HepG2 (cell line): ENCODE measurements around the gene ARHGAP21. TPM values are rescaled to one million over a fixed set of nuclear protein-coding genes. Genes with fewer than 3 reads are reported as not detected.

Experiments
- ATAC-seq: fragments of 200-7000 bp; cut with Tn5 transposase; 3 replicates; pipeline ENCODE4 v1.9.1; 2020; ENCODE audit warnings: mild to moderate bottlenecking, moderate library complexity
- BruUV-seq: library from RNA; stranded (reverse); fragments of 400-500 nt; replicated peaks from 2 replicates; lab custom pipeline; 2021; lab: Mats Ljungman, UMichigan
- CTCF ChIA-PET: fragments of 300-600 bp; formaldehyde crosslinking; extraction: SDS; loops from one replicate; lab custom pipeline; 2021; ENCODE audit warnings: low total read pairs, inconsistent platforms, low intra/inter-chr PET ratio; lab: Yijun Ruan, JAX
- POLR2A ChIA-PET: fragments of 350-600 bp; sonication (Branson Sonifier 250); formaldehyde crosslinking; loops from one replicate; lab custom pipeline; 2020; ENCODE audit warnings: antibody characterized with exemption, inconsistent platforms; lab: Yijun Ruan, JAX
- DNase-seq: peaks from one replicate; pipeline ENCODE4 v3.0.0-alpha.2; 2015; ENCODE audit warnings: low spot score
- FAIRE-seq: peaks from 3 replicates; lab custom pipeline; 2011; peaks lifted over from hg19 to GRCh38; lab: Jason Lieb, UNC
- H2AFZ ChIP-seq: one replicate; pipeline ENCODE4 v1.6.1; 2011; ENCODE audit warnings: low read length, inconsistent platforms
- H3K27ac ChIP-seq: fragments of 300-600 bp; 3 replicates; pipeline ENCODE4 v1.8.0; 2011; ENCODE audit warnings: mixed run types, mild to moderate bottlenecking, mixed read lengths, low read length, inconsistent platforms; ENCODE audit not compliant: insufficient read depth; ENCODE audit errors: extremely low read length
- H3K27me3 ChIP-seq, 2 experiments: fragments of 200-600 bp in 1 of 2; 2 replicates in 1 of 2; 3 replicates in 1 of 2; pipeline versions ENCODE4 v1.6.0 to v1.8.0; 2011; ENCODE audit warnings: low read length in 2 of 2, mild to moderate bottlenecking in 2 of 2, moderate library complexity in 2 of 2, inconsistent platforms in 1 of 2; ENCODE audit not compliant: insufficient read depth in 2 of 2, control insufficient read depth in 1 of 2
- H3K36me3 ChIP-seq, 2 experiments: fragments of 200-600 bp in 1 of 2; replicated peaks in 1 of 2; 2 replicates in 1 of 2; 3 replicates in 1 of 2; pipeline versions ENCODE4 v1.5.1 to v1.8.0; 2011; ENCODE audit warnings: low read length in 2 of 2, inconsistent platforms in 1 of 2; ENCODE audit not compliant: insufficient read depth in 2 of 2, control insufficient read depth in 1 of 2
- H3K4me1 ChIP-seq: 2 replicates; pipeline ENCODE4 v1.5.1; 2012; ENCODE audit warnings: low read length, inconsistent platforms; ENCODE audit not compliant: insufficient read depth
- H3K4me2 ChIP-seq: 2 replicates; pipeline ENCODE4 v1.6.0; 2011; ENCODE audit warnings: low read depth, low read length, inconsistent platforms
- H3K4me3 ChIP-seq, 3 experiments: fragments of 200-600 bp in 1 of 3; sonication (generic), shearing (Covaris generic) in 1 of 3; replicated peaks in 1 of 3; 2 replicates each; pipeline ENCODE4 v1.5.1; 2011 to 2016; ENCODE audit warnings: low read length in 3 of 3, inconsistent platforms in 2 of 3, low read depth in 2 of 3, mild to moderate bottlenecking in 2 of 3, control low read depth in 1 of 3, mixed read lengths in 1 of 3; ENCODE audit not compliant: insufficient read depth in 1 of 3
- H3K79me2 ChIP-seq: one replicate; pipeline ENCODE4 v1.6.1; 2011; ENCODE audit warnings: low read length, inconsistent platforms; ENCODE audit not compliant: insufficient read depth
- H3K9ac ChIP-seq: 2 replicates; pipeline ENCODE4 v1.6.0; 2011; ENCODE audit warnings: mild to moderate bottlenecking, low read depth, low read length, inconsistent platforms; ENCODE audit not compliant: insufficient read depth
- H3K9me3 ChIP-seq: 2 replicates; pipeline ENCODE4 v1.5.1; 2012; ENCODE audit warnings: mild to moderate bottlenecking, low read length
- H4K20me1 ChIP-seq: 2 replicates; pipeline ENCODE4 v1.6.0; 2011; ENCODE audit warnings: inconsistent platforms, mild to moderate bottlenecking, low read length, moderate library complexity; ENCODE audit not compliant: insufficient read depth
- AGO2 ChIP-seq: fragments of 200-400 bp; formaldehyde crosslinking; optimal IDR thresholded peaks from 2 replicates; pipeline ENCODE3; 2017; ENCODE audit warnings: mild to moderate bottlenecking, low read depth, low read length, moderate library complexity
- IRX3 ChIP-seq: sonication (generic); formaldehyde crosslinking; IDR thresholded peaks from 2 replicates; pipeline ENCODE4 v1.8.1; 2023; ENCODE audit warnings: mild to moderate bottlenecking, low read depth, missing genetic modification reagents, borderline replicate concordance
- PRPF4 ChIP-seq: fragments of 200-400 bp; formaldehyde crosslinking; IDR thresholded peaks from 2 replicates; pipeline ENCODE4 v1.6.1; 2016; ENCODE audit warnings: low read length, low read depth; ENCODE audit not compliant: poor library complexity, severe bottlenecking
- RELA ChIP-seq: sonication (generic); formaldehyde crosslinking; IDR thresholded peaks from 2 replicates; pipeline ENCODE4 v1.4.0; 2020; ENCODE audit warnings: missing genetic modification reagents
- ZNF33A ChIP-seq: sonication (generic); formaldehyde crosslinking; IDR thresholded peaks from 2 replicates; pipeline ENCODE4 v1.5.1; 2020; ENCODE audit warnings: missing genetic modification reagents, mild to moderate bottlenecking, moderate library complexity, borderline replicate concordance
- ZNF816 ChIP-seq: sonication (generic); formaldehyde crosslinking; IDR thresholded peaks from 2 replicates; pipeline ENCODE4 v1.8.0; 2022; ENCODE audit warnings: missing genetic modification reagents, mild to moderate bottlenecking, borderline replicate concordance
- ZSCAN31 ChIP-seq: sonication (generic); formaldehyde crosslinking; IDR thresholded peaks from 2 replicates; pipeline ENCODE4 v1.5.0; 2020; ENCODE audit warnings: low read depth, mild to moderate bottlenecking, missing genetic modification reagents
- WGBS: methylation state at CpG from one replicate; pipeline ENCODE4 v1.1.6; 2017; ENCODE audit warnings: low lambda C conversion rate; 5-methylcytosine and 5-hydroxymethylcytosine counted together
- in situ Hi-C: cut with HindIII; loops from 2 replicates; pipeline ENCODE4 v1.10.0; 2017; ENCODE audit warnings: low pct_unique_long_range_greater_than_20kb; ENCODE audit not compliant: extremely low pct_ligation_motif_present
- intact Hi-C: fragments of 100-400 bp; cut with micrococcal nuclease; formaldehyde crosslinking; loops from one replicate; pipeline ENCODE4 v1.10.0; 2022; ENCODE audit not compliant: unreplicated experiment
- polyA plus RNA-seq, 8 experiments: library from polyadenylated mRNA; depleted of rRNA in 3 of 8; stranded (reverse) in 7 of 8; unstranded in 1 of 8; fragments of >200 nt; fragmentation: Illumina TruSeq in 4 of 8; extraction: Trizol in 4 of 8; gene quantifications; 2 replicates each; pipeline versions ENCODE4 v1.2.1 to v1.2.3, GENCODE V29; 2011 to 2016; ENCODE audit warnings: low read depth in 4 of 8, missing spikeins in 1 of 8, mixed read lengths in 1 of 8; ENCODE audit not compliant: insufficient read depth in 1 of 8
- total RNA-seq, 5 experiments: library from RNA; depleted of rRNA; stranded (reverse); fragments of >200 nt; fragmentation: Illumina TruSeq; extraction: Trizol; gene quantifications; 2 replicates each; pipeline ENCODE4 v1.2.3, GENCODE V29; 2016; ENCODE audit warnings: low read depth in 1 of 5
- TF ChIP-seq, protein P1 (sequence below), 2 experiments: fragments of 450-650 bp in 1 of 2; sonication (generic) in 1 of 2; formaldehyde crosslinking in 1 of 2; IDR thresholded peaks; 2 replicates each; pipeline versions ENCODE4 v1.6.1 to v1.8.0; 2016 to 2022; ENCODE audit warnings: antibody characterized with exemption in 1 of 2, mild to moderate bottlenecking in 1 of 2, missing genetic modification reagents in 1 of 2
- TF ChIP-seq, protein P2 (sequence below): fragments of 450-650 bp; IDR thresholded peaks from 2 replicates; pipeline ENCODE4 v1.6.1; 2017; ENCODE audit warnings: mild to moderate bottlenecking
- TF ChIP-seq, protein P3 (sequence below): IDR thresholded peaks from 2 replicates; pipeline ENCODE4 v1.6.1; 2012; ENCODE audit warnings: low read depth, low read length, improper control_type of control experiment

The ARHGAP21 gene
- total and polyA plus RNA-seq, 2 of the 13 experiments (the other 11 are each of a cell fraction or from before 2014, with no cell fraction given), result 23.9 to 26.6 TPM

DNA sequence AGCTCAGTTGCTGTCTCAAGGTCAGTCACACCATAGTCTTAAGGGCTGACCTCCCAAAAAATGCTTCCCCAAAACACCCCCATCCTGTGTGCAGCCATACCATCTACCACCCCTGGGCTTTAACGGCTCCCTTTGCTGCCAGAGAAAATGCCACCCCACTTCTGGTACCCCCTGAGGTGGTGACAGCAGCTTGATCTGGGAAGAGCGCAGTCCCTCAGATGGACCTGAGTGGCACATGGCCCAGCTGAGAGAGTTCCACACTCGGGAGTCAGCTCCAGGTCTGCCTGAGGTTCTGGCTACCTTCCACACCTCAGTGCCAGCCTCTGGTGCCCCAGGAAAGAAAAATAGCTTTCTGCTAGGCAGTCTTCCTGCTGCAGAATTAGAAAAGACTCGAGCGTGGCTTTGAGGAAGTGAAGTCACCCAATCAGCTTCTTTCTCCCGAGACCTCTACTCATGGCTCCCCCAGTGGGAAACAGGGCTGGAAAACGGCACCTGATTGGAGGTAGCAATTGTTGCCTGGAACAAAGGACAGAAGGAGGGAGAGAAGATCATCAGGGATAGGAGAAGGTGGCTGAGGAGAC lies 151.7 kb downstream of the ARHGAP21 start:
- H3K4me1 ChIP-seq, result no peaks in the 10 kb centered on the region
- no peak overlapping the region for H2AFZ ChIP-seq
- H3K36me3 ChIP-seq, result no peaks in the 10 kb centered on the region
- no peak overlapping the region for H3K9ac ChIP-seq
- H4K20me1 ChIP-seq, result no peaks in the 10 kb centered on the region
- BruUV-seq, result no TSS peak
- no peak overlapping the region for H3K27ac ChIP-seq
- FAIRE-seq, result no peak
- DNase-seq, result no peak
- 33% methylated on average over 5 of the region's 7 CpGs for WGBS
- intact Hi-C loops (no loop called here), in situ Hi-C loops (no loop called here)
- no peaks in the 10 kb centered on the region for H3K79me2 ChIP-seq
- H3K4me2 ChIP-seq, result no peak overlapping the region
- no peak overlapping the region for H3K4me3 ChIP-seq
- no peaks in the 10 kb centered on the region for H3K9me3 ChIP-seq
- H3K27me3 ChIP-seq, result peaks cover 3 to 9% of the 10 kb centered on the region in 2 experiments; a peak in 3 of 5 replicates
- CTCF ChIA-PET, result no interaction called here
- POLR2A ChIA-PET, result no interaction called here
- ATAC-seq, result no peak
- TF ChIP-seq, protein P1, sequence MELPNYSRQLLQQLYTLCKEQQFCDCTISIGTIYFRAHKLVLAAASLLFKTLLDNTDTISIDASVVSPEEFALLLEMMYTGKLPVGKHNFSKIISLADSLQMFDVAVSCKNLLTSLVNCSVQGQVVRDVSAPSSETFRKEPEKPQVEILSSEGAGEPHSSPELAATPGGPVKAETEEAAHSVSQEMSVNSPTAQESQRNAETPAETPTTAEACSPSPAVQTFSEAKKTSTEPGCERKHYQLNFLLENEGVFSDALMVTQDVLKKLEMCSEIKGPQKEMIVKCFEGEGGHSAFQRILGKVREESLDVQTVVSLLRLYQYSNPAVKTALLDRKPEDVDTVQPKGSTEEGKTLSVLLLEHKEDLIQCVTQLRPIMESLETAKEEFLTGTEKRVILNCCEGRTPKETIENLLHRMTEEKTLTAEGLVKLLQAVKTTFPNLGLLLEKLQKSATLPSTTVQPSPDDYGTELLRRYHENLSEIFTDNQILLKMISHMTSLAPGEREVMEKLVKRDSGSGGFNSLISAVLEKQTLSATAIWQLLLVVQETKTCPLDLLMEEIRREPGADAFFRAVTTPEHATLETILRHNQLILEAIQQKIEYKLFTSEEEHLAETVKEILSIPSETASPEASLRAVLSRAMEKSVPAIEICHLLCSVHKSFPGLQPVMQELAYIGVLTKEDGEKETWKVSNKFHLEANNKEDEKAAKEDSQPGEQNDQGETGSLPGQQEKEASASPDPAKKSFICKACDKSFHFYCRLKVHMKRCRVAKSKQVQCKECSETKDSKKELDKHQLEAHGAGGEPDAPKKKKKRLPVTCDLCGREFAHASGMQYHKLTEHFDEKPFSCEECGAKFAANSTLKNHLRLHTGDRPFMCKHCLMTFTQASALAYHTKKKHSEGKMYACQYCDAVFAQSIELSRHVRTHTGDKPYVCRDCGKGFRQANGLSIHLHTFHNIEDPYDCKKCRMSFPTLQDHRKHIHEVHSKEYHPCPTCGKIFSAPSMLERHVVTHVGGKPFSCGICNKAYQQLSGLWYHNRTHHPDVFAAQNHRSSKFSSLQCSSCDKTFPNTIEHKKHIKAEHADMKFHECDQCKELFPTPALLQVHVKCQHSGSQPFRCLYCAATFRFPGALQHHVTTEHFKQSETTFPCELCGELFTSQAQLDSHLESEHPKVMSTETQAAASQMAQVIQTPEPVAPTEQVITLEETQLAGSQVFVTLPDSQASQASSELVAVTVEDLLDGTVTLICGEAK (IDR thresholded peaks at IDR 0.05), result no peak
- TF ChIP-seq, protein P1 (CRISPR knock-in tag; IDR thresholded peaks at IDR 0.05), result no peak
- TF ChIP-seq, protein P2, sequence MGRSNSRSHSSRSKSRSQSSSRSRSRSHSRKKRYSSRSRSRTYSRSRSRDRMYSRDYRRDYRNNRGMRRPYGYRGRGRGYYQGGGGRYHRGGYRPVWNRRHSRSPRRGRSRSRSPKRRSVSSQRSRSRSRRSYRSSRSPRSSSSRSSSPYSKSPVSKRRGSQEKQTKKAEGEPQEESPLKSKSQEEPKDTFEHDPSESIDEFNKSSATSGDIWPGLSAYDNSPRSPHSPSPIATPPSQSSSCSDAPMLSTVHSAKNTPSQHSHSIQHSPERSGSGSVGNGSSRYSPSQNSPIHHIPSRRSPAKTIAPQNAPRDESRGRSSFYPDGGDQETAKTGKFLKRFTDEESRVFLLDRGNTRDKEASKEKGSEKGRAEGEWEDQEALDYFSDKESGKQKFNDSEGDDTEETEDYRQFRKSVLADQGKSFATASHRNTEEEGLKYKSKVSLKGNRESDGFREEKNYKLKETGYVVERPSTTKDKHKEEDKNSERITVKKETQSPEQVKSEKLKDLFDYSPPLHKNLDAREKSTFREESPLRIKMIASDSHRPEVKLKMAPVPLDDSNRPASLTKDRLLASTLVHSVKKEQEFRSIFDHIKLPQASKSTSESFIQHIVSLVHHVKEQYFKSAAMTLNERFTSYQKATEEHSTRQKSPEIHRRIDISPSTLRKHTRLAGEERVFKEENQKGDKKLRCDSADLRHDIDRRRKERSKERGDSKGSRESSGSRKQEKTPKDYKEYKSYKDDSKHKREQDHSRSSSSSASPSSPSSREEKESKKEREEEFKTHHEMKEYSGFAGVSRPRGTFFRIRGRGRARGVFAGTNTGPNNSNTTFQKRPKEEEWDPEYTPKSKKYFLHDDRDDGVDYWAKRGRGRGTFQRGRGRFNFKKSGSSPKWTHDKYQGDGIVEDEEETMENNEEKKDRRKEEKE, result no peak
- TF ChIP-seq RELA (CRISPR knock-in tag) (no peak), PRPF4 (no peak), IRX3 (CRISPR knock-in tag) (no peak), ZSCAN31 (CRISPR knock-in tag) (no peak), ZNF816 (CRISPR knock-in tag) (no peak), AGO2 (no peak), ZNF33A (no peak)
- TF ChIP-seq, protein P3, sequence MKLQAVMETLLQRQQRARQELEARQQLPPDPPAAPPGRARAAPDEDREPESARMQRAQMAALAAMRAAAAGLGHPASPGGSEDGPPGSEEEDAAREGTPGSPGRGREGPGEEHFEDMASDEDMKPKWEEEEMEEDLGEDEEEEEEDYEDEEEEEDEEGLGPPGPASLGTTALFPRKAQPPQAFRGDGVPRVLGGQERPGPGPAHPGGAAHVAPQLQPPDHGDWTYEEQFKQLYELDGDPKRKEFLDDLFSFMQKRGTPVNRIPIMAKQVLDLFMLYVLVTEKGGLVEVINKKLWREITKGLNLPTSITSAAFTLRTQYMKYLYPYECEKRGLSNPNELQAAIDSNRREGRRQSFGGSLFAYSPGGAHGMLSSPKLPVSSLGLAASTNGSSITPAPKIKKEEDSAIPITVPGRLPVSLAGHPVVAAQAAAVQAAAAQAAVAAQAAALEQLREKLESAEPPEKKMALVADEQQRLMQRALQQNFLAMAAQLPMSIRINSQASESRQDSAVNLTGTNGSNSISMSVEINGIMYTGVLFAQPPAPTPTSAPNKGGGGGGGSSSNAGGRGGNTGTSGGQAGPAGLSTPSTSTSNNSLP, result no peak
